Karpas-422 (cell line): ENCODE results near the gene CEP112. TPM values are rescaled to one million over a fixed set of nuclear protein-coding genes. Genes with fewer than 3 reads are reported as not detected.

Experiments
- DNase-seq: peaks from one replicate; pipeline ENCODE4 v3.0.0-alpha.2; 2015
- H2AFZ ChIP-seq: fragments of 200-600 bp; sonication (generic); 2 replicates; pipeline ENCODE4 v1.6.1; 2014; ENCODE audit warnings: antibody characterized with exemption, low read length, mixed read lengths
- H3K27ac ChIP-seq: fragments of 200-600 bp; sonication (generic); 2 replicates; pipeline ENCODE4 v1.5.1; 2014; ENCODE audit warnings: mild to moderate bottlenecking, low read length, moderate library complexity
- H3K27me3 ChIP-seq: fragments of 200-600 bp; sonication (generic); 2 replicates; pipeline ENCODE4 v1.6.1; 2014; ENCODE audit warnings: low read length, mixed read lengths
- H3K36me3 ChIP-seq: fragments of 200-600 bp; sonication (generic); 2 replicates; pipeline ENCODE4 v1.6.1; 2014; ENCODE audit warnings: low read length, mixed read lengths; ENCODE audit not compliant: insufficient read depth
- H3K4me1 ChIP-seq: fragments of 200-600 bp; sonication (generic); 2 replicates; pipeline ENCODE4 v1.6.1; 2014; ENCODE audit warnings: mild to moderate bottlenecking, low read length, mixed read lengths
- H3K4me2 ChIP-seq: fragments of 200-600 bp; sonication (generic); 2 replicates; pipeline ENCODE4 v1.6.1; 2014; ENCODE audit warnings: low read length, low read depth, mild to moderate bottlenecking; ENCODE audit not compliant: poor library complexity, severe bottlenecking
- H3K4me3 ChIP-seq: fragments of 200-600 bp; sonication (generic); 2 replicates; pipeline ENCODE4 v1.5.1; 2014; ENCODE audit warnings: mild to moderate bottlenecking, antibody characterized with exemption, low read length, mixed read lengths
- H3K79me2 ChIP-seq: fragments of 200-600 bp; sonication (generic); 2 replicates; pipeline ENCODE4 v1.6.1; 2014; ENCODE audit warnings: mild to moderate bottlenecking, low read length, mixed read lengths
- H3K9ac ChIP-seq: fragments of 200-600 bp; sonication (generic); 2 replicates; pipeline ENCODE4 v1.6.0; 2014; ENCODE audit warnings: low read length
- H3K9me2 ChIP-seq: fragments of 200-600 bp; sonication (generic), shearing (Covaris generic); replicated peaks from 2 replicates; pipeline ENCODE4 v1.6.0; 2014; ENCODE audit warnings: mild to moderate bottlenecking, low read length, moderate library complexity; ENCODE audit not compliant: insufficient read depth
- H3K9me3 ChIP-seq: fragments of 300-700, 200-600 bp; sonication (generic); 2 replicates; pipeline ENCODE4 v1.6.1; 2014; ENCODE audit warnings: low read length, mixed read lengths
- H4K20me1 ChIP-seq: fragments of 200-600 bp; sonication (generic); 2 replicates; pipeline ENCODE4 v1.6.1; 2014; ENCODE audit warnings: mild to moderate bottlenecking, antibody characterized with exemption, low read length, low read depth; ENCODE audit not compliant: insufficient read depth
- total RNA-seq: library from RNA; depleted of rRNA; stranded (reverse); fragments of >200 nt; shearing (Covaris generic); gene quantifications from 2 replicates; pipeline ENCODE4 v1.2.3, GENCODE V29; 2014; ENCODE audit warnings: low replicate concordance

Gene CEP112
- total RNA-seq, 1 experiment from 2014 or later, result not detected

DNA sequence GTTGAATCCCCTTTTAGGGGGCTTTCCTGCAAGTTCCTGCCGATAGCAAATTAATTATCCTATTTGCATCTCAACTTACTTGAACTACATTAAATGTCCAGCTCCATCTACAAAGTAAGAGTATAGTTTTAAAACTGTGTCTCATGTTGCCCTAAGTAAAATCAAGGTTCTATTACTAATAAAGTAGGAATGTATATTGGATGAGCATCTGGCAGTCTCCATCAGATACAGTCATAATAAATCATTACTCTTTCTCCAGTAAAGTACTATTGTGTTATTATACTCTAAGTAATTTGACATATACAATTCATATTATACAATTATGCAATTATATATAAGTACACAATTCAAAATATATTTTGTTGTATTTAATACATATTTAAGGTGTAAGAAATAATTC, 249.3 kb downstream of the CEP112 start:
- H3K4me2 ChIP-seq, result no peak overlapping the region
- H3K9me2 ChIP-seq, result no peaks in the 10 kb centered on the region
- no peaks in the 10 kb centered on the region for H3K4me1 ChIP-seq
- no peak for DNase-seq
- H3K9me3 ChIP-seq, result no peaks in the 10 kb centered on the region
- no peaks in the 10 kb centered on the region for H3K79me2 ChIP-seq
- no peaks in the 10 kb centered on the region for H3K36me3 ChIP-seq
- no peak overlapping the region for H3K9ac ChIP-seq
- H3K27me3 ChIP-seq, result no peaks in the 10 kb centered on the region
- no peak overlapping the region for H3K4me3 ChIP-seq
- H2AFZ ChIP-seq, result no peak overlapping the region
- no peak overlapping the region for H3K27ac ChIP-seq
- no peaks in the 10 kb centered on the region for H4K20me1 ChIP-seq

DNA sequence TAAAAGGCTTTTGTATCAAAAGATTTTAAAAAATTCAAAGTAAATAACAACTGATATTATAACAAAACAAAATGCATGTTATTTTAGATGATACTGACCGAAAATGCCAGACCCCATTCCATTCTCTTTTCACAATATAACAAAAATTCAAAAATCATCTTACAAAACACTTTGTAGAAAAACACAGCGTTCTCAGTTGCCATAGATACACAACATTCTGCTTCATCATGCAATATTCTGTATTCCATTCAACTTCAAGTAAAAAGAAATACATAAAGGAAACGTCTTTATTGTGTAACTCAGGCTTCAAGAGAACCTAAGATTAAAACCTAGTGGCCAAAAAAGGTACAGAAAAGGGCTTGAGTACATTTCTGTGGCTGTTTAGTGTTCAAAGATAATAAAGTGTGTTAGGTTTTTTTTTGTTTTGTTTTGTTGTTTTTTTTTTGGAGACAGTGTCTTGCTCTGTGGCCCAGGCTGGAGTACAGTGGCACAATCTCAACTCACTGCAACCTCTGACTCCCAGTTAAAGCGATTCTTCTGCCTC, 250.5 kb downstream of the CEP112 start:
- Histone ChIP-seq H3K4me3 (no peak overlapping the region), H3K9me3 (no peaks in the 10 kb centered on the region), H2AFZ (no peak overlapping the region), H3K79me2 (no peaks in the 10 kb centered on the region), H3K4me2 (no peak overlapping the region), H3K4me1 (no peaks in the 10 kb centered on the region), H3K27me3 (no peaks in the 10 kb centered on the region), H3K9ac (no peak overlapping the region), H3K36me3 (no peaks in the 10 kb centered on the region), H3K9me2 (no peaks in the 10 kb centered on the region), H4K20me1 (no peaks in the 10 kb centered on the region), H3K27ac (no peak overlapping the region)
- peak; percentile 46 for DNase-seq

DNA sequence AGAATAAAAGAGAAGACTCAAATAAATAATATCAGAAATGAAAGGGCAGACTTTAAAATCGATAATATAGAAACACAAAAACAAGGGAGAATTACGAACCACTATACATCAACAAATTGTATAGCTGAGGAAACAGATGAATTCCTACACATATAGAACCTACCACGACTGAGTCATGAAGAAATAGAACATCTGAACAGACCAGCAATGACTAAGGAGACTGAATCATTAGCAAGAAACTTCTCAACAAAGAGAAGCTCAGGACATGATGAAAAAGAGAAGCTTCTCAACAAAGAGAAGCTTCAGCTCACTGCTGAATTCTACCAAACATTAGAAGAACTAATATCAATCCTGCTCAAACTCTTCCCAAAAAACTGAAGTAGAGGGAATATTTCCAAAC, 255.9 kb downstream of the CEP112 start:
- Histone ChIP-seq H3K4me2 (no peak overlapping the region), H3K9me2 (no peaks in the 10 kb centered on the region), H3K79me2 (no peaks in the 10 kb centered on the region), H3K9ac (no peak overlapping the region), H3K4me3 (no peak overlapping the region), H3K27ac (no peak overlapping the region), H3K9me3 (no peaks in the 10 kb centered on the region; the same call in 1 of the 2 replicates), H4K20me1 (no peaks in the 10 kb centered on the region), H3K36me3 (no peaks in the 10 kb centered on the region), H3K27me3 (0 out of 2 replicates have a peak, but pooled peaks cover 3% of the 10 kb centered on the region), H3K4me1 (no peaks in the 10 kb centered on the region), H2AFZ (no peak overlapping the region)
- no peak for DNase-seq

DNA sequence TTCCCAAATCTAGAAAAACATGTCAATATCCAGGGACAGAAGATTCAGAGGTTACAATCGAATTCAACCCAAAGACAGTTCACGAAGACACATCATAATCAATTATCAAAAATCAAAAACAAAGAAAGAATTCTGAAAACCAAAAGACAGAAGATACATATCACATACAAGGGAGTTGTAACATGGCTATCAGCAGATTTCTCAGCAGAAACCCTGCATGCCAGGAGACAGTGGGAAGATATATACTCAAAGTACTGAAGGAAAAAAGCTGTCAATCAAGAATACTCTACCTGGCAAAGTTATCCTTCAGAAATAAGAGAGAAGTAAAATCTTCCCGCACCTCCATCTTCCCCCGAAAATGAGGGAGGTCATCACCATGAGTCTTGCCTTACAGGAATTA, 258.6 kb downstream of the CEP112 start:
- no peaks in the 10 kb centered on the region for H3K79me2 ChIP-seq
- no peak overlapping the region for H2AFZ ChIP-seq
- no peaks in the 10 kb centered on the region for H3K9me2 ChIP-seq
- H3K4me1 ChIP-seq, result no peaks in the 10 kb centered on the region
- no peak overlapping the region for H3K4me2 ChIP-seq
- no peak for DNase-seq
- H3K27me3 ChIP-seq, result 0 out of 2 replicates have a peak, but pooled peaks cover 3% of the 10 kb centered on the region
- no peak overlapping the region for H3K27ac ChIP-seq
- H3K9ac ChIP-seq, result no peak overlapping the region
- no peaks in the 10 kb centered on the region; the same call in 1 of the 2 replicates for H3K9me3 ChIP-seq
- no peak overlapping the region for H3K4me3 ChIP-seq
- H4K20me1 ChIP-seq, result no peaks in the 10 kb centered on the region
- H3K36me3 ChIP-seq, result no peaks in the 10 kb centered on the region

DNA sequence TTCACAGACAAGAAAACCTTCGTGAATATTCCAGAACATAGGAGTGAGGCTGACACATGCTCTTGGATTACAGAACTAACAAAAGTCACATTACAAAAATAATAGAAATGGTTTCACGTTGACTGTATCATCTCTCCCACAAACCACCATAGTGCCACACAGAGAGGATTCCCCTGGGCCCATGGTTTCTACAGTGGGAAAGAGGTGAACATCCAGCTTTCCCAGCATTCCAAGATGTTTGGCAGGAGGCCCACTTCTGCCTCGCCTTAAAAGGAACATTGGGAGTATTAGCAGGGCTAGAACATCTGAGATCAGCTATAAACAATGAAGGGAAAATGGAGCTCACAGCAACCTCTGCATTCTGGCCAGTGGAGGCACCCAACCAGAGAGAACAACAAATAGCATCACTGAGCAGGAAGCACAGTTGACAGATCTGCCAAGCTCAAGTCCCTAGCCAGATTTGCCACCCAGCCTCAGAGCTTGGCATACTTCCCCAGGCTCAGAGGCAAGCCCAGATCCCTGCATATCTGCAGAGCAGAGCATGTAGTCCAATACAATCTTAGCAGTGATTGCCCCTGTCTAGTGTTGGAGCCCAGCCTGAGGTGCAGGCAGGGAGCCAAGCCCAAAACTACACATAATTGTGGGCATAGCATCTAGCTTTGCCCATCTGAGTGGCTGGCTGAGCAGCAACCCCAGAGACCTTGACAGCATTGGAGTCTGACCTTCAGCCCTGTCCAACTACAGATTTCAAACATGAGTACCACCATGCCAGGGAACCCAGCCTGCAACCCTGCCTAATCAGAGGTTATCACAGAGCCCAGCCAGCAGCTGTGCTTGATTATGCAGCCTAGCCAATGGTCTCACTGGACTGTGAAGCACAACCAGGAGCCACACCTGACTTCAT, 260.4 kb downstream of the CEP112 start:
- no peaks in the 10 kb centered on the region for H3K9me2 ChIP-seq
- DNase-seq, result no peak
- no peaks in the 10 kb centered on the region for H3K79me2 ChIP-seq
- H3K4me3 ChIP-seq, result no peak overlapping the region
- H3K4me1 ChIP-seq, result no peaks in the 10 kb centered on the region
- no peaks in the 10 kb centered on the region for H4K20me1 ChIP-seq
- no peak overlapping the region for H3K4me2 ChIP-seq
- H3K9me3 ChIP-seq, result no peaks in the 10 kb centered on the region; the same call in 1 of the 2 replicates
- H3K36me3 ChIP-seq, result no peaks in the 10 kb centered on the region
- H2AFZ ChIP-seq, result no peak overlapping the region
- H3K9ac ChIP-seq, result no peak overlapping the region
- 0 out of 2 replicates have a peak, but pooled peaks cover 3% of the 10 kb centered on the region for H3K27me3 ChIP-seq
- H3K27ac ChIP-seq, result no peak overlapping the region

DNA sequence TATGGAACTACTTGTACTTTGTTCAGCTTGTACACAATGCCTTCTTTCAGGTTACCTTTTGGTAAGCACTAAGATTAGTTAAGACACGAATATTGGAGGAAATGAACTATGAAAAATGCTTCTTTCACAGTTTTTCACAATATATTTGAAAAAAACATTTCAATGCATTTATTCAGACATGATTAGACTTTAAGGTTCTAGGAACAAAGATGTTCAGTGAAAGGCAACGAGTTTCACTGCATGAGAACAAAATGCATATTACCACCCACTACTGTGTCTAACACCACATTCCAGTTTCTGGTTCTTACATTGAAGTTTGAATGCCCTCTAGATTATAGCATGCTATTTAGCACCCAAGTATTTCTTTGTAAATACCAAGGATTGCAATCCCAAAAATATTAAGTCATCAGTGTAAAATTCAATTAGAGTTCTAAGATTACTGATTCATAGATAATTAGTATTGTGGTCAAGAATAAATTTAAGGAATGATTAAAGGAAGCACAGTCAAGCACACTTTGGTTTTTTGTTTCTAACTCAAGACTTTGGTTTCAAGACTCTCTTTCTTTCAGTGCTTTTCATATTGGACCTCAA, 261.7 kb downstream of the CEP112 start:
- no peaks in the 10 kb centered on the region for H4K20me1 ChIP-seq
- H3K79me2 ChIP-seq, result no peaks in the 10 kb centered on the region
- no peaks in the 10 kb centered on the region for H3K36me3 ChIP-seq
- H3K9me2 ChIP-seq, result no peaks in the 10 kb centered on the region
- no peak overlapping the region for H3K4me2 ChIP-seq
- H2AFZ ChIP-seq, result no peak overlapping the region
- H3K4me1 ChIP-seq, result no peaks in the 10 kb centered on the region
- H3K9me3 ChIP-seq, result no peaks in the 10 kb centered on the region; the same call in 1 of the 2 replicates
- H3K4me3 ChIP-seq, result no peak overlapping the region
- DNase-seq, result no peak
- H3K27ac ChIP-seq, result no peak overlapping the region
- H3K27me3 ChIP-seq, result 0 out of 2 replicates have a peak, but pooled peaks cover 3% of the 10 kb centered on the region
- H3K9ac ChIP-seq, result no peak overlapping the region

DNA sequence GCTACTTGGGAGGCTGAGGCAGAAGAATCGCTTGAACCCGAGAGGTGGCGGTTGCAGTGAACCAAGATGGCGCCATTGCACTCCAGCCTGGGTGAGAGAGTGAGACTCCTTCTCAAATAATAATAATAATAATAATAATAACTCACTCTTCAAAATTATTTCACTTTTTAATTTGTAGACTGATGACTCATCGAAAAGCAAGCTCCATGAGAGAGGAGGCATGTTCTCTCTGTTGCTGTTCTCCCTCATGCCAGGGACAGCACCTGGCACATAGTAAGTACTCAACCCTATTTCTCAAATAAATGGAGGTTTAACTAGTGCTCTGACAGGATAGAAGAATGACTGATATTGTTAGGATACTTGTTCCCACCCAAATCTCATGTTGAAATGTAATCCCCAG, 265.3 kb downstream of the CEP112 start:
- no peak overlapping the region for H3K4me2 ChIP-seq
- H3K27ac ChIP-seq, result no peak overlapping the region
- H3K4me3 ChIP-seq, result no peak overlapping the region
- no peaks in the 10 kb centered on the region for H3K36me3 ChIP-seq
- no peaks in the 10 kb centered on the region for H3K9me3 ChIP-seq
- H2AFZ ChIP-seq, result no peak overlapping the region
- H3K79me2 ChIP-seq, result no peaks in the 10 kb centered on the region
- no peaks in the 10 kb centered on the region for H3K27me3 ChIP-seq
- H3K9ac ChIP-seq, result no peak overlapping the region
- H4K20me1 ChIP-seq, result no peaks in the 10 kb centered on the region
- DNase-seq, result no peak
- H3K9me2 ChIP-seq, result no peaks in the 10 kb centered on the region
- no peaks in the 10 kb centered on the region for H3K4me1 ChIP-seq

DNA sequence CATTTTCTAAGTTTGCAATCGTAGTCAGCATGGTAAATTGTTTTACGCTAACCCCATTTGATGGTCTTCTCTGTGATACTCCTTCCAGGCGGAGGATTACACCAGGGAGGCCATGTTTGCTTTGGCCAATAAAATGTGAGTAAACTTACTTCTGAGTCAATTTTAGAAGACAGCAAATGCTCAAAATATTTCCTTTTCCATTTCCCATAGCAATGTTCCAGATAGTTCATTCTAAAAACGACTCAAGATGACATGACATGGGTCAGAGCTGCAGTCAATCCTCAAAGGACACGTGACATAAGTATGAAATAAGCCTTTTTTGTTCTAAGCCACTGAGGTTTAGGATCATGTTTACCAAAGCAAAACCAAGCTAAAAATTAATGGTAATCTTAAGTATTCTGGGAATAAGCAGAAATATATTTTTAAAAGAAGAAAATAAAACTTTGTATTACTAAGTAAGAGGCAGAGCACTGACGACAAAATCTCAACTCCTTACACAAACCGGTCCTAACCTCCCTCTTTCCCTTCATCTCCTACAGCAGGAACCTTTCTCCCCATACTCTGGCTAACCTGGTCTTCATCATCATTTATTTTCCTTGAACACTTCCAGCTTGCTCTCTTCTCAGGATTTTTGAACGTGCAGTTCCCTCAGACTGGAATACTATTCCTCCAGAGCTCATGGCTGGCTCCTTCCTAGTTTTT, 266.2 kb downstream of the CEP112 start:
- no peak overlapping the region for H3K4me2 ChIP-seq
- no peaks in the 10 kb centered on the region for H3K36me3 ChIP-seq
- no peaks in the 10 kb centered on the region for H3K4me1 ChIP-seq
- H2AFZ ChIP-seq, result no peak overlapping the region
- H3K9ac ChIP-seq, result no peak overlapping the region
- no peaks in the 10 kb centered on the region for H3K27me3 ChIP-seq
- DNase-seq, result no peak
- H4K20me1 ChIP-seq, result no peaks in the 10 kb centered on the region
- H3K79me2 ChIP-seq, result no peaks in the 10 kb centered on the region
- no peak overlapping the region for H3K4me3 ChIP-seq
- H3K9me2 ChIP-seq, result no peaks in the 10 kb centered on the region
- H3K27ac ChIP-seq, result no peak overlapping the region
- no peaks in the 10 kb centered on the region for H3K9me3 ChIP-seq
